ENCODE data around the gene CCDC92B.
"Not testable (repeated sequence)": the region's sequence is repeated elsewhere in the genome, so short reads cannot be mapped to it uniquely, and the experiment has no call there.

The CCDC92B gene

GRCh38 chr17:2701996-2702741, 47.3 kb downstream of the CCDC92B start:
- DNase-seq, result no peak

GRCh38 chr17:2701161-2701995, 48.1 kb downstream of the CCDC92B start:
- no peak for DNase-seq

DNA sequence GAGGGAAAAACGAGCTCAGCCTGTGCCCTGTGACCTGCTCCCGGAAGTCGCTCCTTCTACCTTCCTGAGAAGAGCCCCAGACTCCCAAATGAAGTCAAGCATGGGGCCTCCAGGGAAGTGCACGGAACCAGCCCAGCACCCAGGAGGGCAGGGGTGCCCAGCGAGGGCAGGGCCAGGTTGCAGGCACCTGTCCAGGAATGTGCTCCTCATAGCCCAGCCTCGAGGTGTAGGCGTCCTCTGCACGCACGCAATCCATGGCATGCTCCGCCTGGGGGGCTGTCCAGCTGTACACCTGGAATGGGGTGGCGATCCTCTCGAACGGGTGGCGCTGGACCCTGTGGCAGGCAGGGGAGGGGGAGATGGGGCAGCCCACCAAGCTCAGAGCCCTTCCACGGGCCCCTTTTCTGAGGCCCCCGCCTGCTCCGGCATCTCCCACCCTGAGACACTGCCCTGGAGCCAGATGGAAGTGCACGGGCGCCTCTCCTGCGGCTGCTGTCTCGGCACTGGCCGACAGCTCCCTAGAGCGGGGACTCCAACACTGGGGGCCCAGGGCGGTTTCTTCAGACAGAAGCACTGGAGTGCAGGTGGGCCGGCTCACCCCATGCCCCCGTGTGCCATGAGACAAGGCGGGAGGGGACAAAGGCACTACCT, 48.8 kb downstream of the CCDC92B start:
- DNase-seq, result no peak

DNA sequence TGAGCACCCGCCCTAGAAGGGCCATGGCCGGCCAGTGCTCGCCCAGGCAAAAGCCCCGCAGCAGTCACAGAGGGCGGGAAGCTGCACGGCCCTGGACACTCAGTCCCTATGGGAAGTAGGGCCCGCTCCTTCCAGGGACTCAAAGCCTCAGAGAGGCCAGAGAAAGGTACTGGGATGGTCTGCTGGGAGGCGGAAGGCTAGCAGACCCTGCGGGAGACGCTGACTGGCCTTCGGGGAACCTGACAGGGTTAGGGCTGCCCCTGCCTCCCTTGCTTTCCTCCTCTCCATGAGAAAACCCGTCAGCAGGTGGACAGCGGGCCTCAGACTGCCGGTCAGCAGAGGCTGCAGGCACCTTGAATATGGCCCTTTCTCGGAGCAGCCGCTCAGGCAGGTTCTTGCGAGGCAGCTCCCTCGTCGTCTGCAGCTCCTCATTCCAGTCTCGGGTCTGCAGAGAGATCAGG, 49.4 kb downstream of the CCDC92B start:
- DNase-seq, result no peak

DNA sequence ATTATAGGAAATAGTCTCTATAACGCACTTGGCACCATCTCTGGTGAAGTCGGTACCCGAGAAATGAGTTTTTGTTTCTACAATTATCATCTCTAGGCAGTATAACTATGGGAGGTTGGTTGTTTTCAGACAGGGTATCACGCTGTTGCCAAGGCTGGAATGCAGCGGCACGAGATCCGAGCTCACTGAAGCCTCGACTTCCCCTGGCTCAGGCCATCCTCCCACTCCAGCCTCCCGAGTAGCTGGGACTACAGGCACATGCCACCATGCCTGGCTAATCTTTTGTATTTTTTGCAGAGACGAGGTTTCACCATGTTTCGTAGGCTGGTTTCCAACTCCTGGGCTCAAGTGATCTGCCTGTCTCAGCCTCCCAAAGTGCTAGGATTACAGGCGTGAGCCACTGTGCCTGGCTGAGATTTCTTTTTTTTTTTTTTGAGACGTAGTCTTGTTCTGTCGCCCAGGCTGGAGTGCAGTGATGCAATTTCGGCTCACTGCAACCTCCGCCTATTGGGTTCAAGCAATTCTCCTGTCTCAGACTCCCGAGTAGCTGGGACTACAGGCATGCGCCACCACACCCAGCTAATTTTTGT, 50.1 kb downstream of the CCDC92B start:
- DNase-seq, result not testable (repeated sequence)

- DNase-seq, result no peak
Measured at GRCh38 chr17:2697611-2698162, 51.8 kb downstream of the CCDC92B start.

GRCh38 chr17:2695961-2696760, 53.3 kb downstream of the CCDC92B start:
- no peak for DNase-seq

DNA sequence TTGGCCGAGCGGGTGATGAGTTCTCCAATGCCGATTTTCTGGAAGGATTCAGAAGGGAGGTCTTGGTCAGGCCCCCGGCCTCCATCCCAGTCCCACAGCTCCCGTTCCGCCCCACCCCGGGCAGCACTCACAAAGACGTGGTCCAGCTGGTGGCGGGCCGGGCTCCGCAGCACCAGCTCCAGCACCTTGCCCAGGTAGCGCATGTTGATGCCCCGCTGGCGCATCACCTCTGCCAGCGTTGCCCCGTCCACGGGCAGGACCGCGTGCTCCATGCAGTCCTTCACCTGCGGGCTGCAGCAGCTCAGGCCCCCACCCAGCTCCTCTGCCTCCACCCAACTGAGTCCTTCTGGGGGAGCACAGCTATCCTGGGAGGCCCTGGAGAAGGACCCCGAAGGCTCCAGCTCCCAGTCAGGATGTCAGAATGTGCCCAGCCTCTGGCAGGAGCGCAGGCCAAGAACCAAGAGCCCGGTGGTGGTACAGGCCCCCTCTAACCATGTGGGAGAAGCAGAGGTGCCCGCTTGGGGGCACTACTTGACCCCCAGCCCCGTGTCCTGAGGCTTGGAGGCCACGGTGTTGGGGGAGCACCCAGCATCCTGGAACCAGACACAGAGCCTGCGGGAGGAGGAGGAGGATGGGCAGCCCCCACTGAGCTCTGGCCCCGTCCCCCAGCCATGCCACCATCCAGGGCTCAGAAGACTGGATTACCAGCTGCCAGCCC, 54.0 kb downstream of the CCDC92B start:
- no peak for DNase-seq

GRCh38 chr17:2694381-2695242, 54.8 kb downstream of the CCDC92B start:
- no peak for DNase-seq

DNA sequence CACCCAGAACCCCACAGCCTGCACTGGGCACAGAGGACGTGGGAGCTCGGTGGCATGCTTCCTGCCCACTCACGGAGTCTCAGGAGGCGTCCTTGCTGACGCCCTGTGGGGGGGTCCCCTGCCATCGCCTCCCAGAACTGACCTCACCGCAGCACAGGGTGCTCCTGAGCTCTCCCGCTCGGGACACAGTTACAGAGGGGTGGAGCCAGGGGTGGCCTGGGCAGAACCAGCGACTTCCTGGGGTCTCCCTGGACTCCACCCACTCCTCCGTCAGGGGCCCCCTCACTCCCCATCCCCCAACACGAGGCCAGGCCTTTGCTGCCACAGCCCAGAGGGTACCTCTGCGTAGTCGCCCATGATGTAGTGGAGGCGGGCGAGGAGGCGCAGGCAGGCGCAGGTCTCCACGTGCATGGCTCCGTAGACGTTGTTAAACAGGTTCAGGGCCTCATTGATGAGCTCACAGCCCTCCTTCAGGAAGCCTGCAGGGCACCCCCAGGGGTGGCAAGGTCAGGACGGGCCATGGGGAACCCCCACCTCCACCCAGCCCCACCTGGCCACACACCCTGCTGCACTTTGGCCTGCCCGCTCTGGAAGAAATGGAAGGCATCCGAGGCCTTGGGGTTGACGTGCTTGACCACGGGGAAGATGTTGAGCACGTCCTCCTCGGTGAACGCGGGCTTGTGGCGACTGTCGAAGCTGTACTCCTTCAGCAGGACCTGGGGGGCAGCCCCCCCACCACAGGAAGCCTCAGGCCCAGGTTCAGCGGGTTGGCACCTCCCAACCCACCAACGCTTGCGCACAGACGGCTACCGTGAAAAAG, 55.7 kb downstream of the CCDC92B start:
- no peak for DNase-seq

- DNase-seq, result no peak
Measured at GRCh38 chr17:2692781-2693135, 56.7 kb downstream of the CCDC92B start.

GRCh38 chr17:2691965-2692780, 57.3 kb downstream of the CCDC92B start:
- no peak for DNase-seq

DNA sequence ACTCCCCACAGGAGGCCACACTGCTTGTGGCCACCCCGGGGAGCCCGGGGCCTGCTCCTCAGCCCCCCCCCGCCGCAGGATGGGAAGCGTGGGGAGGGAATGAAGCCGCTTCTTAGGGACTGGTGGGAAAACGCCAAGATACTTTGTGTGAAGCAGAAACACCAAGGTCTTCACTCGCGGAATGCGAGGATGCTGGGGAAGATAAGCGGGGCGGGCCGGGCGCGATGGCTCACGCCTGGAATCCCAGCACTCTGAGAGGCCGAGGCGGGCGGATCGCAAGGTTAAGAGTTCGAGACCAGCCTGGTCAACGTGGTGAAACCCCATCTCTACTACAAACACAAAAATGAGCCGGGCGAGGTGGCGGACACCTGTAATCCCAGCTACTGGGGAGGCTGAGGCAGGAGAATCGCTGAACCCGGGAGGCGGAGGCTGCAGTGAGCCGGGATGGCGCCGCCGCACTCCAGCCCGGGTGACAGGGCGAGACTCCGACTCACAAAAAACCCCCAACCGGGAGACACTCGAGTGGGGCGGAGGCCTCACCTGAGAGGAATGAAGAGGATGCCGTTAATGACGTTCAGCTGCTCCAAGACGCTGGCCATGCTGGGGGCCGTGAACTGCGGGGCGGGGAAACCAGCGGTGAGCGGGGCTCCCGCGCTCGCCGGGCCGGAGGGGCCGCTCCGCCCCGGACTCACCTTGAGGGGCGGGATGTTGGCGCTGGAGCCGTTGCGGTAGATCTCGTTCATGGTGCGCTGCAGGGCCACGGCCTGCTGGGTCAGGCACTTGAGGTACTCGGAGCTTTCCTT, 58.2 kb downstream of the CCDC92B start:
- no peak for DNase-seq

GRCh38 chr17:2690165-2691068, 59.0 kb downstream of the CCDC92B start:
- no peak for DNase-seq

DNA sequence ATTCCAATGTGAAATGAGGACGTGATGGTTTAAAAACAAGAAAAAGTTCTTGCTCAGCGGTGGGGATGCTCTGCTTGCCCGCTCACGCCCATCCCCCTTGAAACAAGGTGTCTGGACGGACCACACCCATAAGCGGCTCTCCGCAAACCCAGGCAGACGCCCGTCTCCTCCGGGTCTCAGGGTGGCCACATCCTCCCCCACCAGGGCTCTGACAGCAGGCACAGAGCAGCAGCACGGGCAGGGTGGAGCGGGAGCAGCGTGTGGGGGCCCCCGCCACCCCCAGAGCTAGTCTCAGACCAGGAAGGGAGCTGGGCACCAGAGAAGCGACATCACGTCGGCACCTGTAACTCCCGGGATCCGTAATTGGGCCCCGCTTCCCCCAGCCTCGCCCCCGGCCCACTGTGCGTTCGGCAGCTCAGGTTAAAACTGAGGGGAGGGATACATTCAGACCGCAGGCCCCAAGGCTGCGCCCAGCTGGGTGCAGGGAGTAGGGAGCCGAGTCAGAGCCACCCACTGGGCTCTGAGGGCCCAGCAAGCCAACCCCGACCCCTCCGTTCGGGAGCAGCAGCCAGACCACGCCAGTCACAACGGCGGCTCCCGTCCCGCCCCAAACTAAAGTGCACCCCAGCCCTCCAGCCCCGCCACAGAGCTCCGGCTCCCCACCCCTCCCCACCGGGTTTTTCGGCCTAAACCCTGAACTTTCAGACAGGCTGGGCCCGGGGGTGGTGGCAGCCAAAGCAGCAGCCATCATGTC, 59.9 kb downstream of the CCDC92B start:
- DNase-seq, result no peak
